Left ventricle myocardium inferior (tissue), 1 donor: ENCODE measurements around the gene OR7C2. TPM values are rescaled to one million over a fixed set of nuclear protein-coding genes. Genes with fewer than 3 reads are reported as not detected.

Experiments used
- DNase-seq: peaks from one replicate; pipeline ENCODE4 v3.0.0-alpha.2; 2020
- H3K27ac ChIP-seq: fragments of 200-600 bp; replicated peaks from 2 replicates; pipeline ENCODE4 v1.8.0; 2021
- H3K27me3 ChIP-seq: fragments of 200-600 bp; 2 replicates; pipeline ENCODE4 v1.8.0; 2021; ENCODE audit warnings: low read depth
- H3K36me3 ChIP-seq: fragments of 200-600 bp; 2 replicates; pipeline ENCODE4 v1.8.0; 2021
- H3K4me1 ChIP-seq: fragments of 200-600 bp; 2 replicates; pipeline ENCODE4 v1.8.0; 2021
- H3K4me3 ChIP-seq: fragments of 200-600 bp; 2 replicates; pipeline ENCODE4 v1.8.0; 2021; ENCODE audit warnings: mild to moderate bottlenecking, moderate library complexity
- H3K9me3 ChIP-seq: fragments of 200-600 bp; replicated peaks from 2 replicates; pipeline ENCODE4 v1.8.0; 2021
- intact Hi-C: fragments of 100-400 bp; cut with micrococcal nuclease; formaldehyde crosslinking; loops from one replicate; pipeline ENCODE4 v1.11.0; 2022
- total RNA-seq: library from RNA; stranded (reverse); fragmentation: NEBNext Ultra II Directional; extraction: Animal tissue kit (Norgen Biotek cat#: 25700); gene quantifications from one replicate; pipeline ENCODE4 v1.2.1, GENCODE V29; 2021
- TF ChIP-seq, protein P1 (sequence below): fragments of 200-600 bp; IDR thresholded peaks from 2 replicates; pipeline ENCODE4 v1.8.0; 2021; ENCODE audit warnings: antibody characterized with exemption, mild to moderate bottlenecking, borderline replicate concordance
- donor health status: DM: no; HTN: yes; CAD: no; lungs with severe emphysema.

OR7C2 gene
- total RNA-seq, 1 donor from 2014 or later: not detected

DNA sequence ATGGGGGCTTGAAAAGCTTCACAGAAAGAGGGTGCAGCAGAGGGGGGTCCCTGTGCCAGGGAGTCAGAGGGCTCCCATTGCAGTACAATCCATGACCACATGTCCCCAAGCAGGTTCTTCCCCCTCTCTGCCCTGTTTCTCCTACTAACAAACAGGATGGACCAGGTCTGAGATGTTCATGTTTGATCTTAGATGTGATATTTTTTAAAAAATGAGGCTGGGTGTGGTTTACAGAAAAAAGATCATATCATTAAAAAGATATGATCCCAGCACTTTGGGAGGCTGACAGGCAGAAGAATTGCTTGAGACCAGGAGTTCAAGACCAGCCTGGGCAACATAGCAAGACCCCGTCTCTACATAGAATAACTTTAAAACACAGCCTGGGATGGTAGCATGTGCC lies 9.1 kb downstream of the OR7C2 start:
- no peaks in the 10 kb centered on the region for H3K4me1 ChIP-seq

DNA sequence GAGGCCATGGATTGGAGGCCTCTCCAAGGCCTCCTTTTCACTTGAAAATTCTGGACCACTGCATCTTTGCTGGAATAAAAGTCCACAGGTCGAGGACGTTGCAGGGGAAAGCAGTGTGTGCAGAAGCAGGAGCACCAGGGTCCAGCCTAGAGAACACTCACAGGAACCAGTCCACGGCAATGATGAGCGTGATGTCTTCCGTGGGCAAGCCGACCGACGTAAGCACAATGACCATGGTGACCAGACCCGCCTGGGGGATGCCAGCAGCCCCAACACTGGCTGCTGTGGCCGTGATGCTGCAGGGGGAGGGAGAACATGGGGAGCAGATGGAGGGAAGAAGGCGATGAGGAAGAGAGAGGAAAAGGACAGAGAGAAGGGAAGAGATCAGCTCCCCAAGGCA lies 11.5 kb downstream of the OR7C2 start:
- intact Hi-C loops: no loop called here
- peaks cover 50% of the 10 kb centered on the region for H3K27me3 ChIP-seq
- no peaks in the 10 kb centered on the region for H3K36me3 ChIP-seq
- H3K27ac ChIP-seq: no peak overlapping the region
- no peak overlapping the region for H3K4me3 ChIP-seq
- H3K4me1 ChIP-seq: no peaks in the 10 kb centered on the region
- peaks cover 12% of the 10 kb centered on the region for H3K9me3 ChIP-seq
- TF ChIP-seq, protein P1, sequence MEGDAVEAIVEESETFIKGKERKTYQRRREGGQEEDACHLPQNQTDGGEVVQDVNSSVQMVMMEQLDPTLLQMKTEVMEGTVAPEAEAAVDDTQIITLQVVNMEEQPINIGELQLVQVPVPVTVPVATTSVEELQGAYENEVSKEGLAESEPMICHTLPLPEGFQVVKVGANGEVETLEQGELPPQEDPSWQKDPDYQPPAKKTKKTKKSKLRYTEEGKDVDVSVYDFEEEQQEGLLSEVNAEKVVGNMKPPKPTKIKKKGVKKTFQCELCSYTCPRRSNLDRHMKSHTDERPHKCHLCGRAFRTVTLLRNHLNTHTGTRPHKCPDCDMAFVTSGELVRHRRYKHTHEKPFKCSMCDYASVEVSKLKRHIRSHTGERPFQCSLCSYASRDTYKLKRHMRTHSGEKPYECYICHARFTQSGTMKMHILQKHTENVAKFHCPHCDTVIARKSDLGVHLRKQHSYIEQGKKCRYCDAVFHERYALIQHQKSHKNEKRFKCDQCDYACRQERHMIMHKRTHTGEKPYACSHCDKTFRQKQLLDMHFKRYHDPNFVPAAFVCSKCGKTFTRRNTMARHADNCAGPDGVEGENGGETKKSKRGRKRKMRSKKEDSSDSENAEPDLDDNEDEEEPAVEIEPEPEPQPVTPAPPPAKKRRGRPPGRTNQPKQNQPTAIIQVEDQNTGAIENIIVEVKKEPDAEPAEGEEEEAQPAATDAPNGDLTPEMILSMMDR: no peak
- DNase-seq: no peak

More for the DNA sequence above, 9.1 kb downstream of the OR7C2 start:
- TF ChIP-seq, protein P1: no peak
- intact Hi-C loops: no loop called here
- H3K9me3 ChIP-seq: no peaks in the 10 kb centered on the region
- H3K27me3 ChIP-seq: peaks cover 41% of the 10 kb centered on the region
- H3K27ac ChIP-seq: no peak overlapping the region
- H3K36me3 ChIP-seq: no peaks in the 10 kb centered on the region
- no peak for DNase-seq
- no peak overlapping the region for H3K4me3 ChIP-seq

DNA sequence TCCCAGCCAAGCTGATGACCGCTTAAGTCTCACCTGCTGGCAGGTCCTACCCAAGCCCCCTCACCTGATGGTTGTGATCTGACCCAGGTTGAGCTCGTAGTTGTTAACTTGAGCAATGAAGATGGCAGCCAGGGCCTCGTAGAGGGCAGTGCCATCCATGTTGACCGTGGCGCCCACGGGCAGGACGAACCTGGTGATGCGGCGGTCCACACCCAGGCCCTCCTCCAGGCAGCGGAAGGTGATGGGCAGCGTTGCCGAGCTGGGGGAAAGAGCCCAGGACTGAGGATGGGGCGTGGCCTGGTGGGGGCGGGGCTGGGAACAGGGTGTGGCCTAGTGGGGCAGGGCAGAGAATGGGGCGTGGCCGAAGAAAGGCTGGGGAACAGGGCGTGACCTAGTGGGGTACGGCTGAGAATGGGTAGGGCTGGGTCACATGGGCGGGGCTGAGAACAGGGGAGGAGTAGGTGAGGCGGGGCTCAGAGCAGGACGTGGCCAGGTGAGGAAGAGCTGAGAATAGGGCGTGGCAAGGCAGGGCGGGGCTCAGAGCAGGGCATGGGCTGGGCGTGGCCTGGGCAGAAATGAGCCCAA lies 12.9 kb downstream of the OR7C2 start:
- DNase-seq: no peak
- TF ChIP-seq, protein P1: no peak
- intact Hi-C loops: no loop called here
- Histone ChIP-seq H3K4me1 (no peaks in the 10 kb centered on the region), H3K4me3 (no peak overlapping the region), H3K27me3 (peaks cover 48% of the 10 kb centered on the region), H3K27ac (no peak overlapping the region), H3K9me3 (peaks cover 26% of the 10 kb centered on the region), H3K36me3 (no peaks in the 10 kb centered on the region)

DNA sequence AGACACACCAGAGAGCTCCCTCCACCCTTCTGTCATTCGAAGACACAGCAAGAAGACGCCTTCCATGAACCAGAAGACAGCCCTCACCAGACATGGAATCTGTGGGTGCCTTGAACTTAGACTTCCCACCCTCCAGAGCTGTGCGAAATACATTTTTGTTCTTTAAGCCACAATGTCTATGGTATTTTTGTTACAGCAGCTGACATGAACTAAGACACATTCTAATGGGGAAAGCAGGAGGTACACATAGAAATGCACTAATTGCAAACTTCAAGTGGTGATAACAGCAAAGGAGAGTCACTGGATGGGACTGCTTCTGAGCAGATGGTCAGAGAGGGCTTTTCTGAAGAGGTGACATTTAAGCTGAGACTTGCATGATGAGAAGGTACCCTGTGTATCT lies 16.2 kb downstream of the OR7C2 start:
- TF ChIP-seq, protein P1: no peak
- Histone ChIP-seq H3K4me3 (no peak overlapping the region), H3K4me1 (no peaks in the 10 kb centered on the region), H3K36me3 (no peaks in the 10 kb centered on the region), H3K27ac (no peak overlapping the region), H3K27me3 (peaks cover 33% of the 10 kb centered on the region), H3K9me3 (peaks cover 58% of the 10 kb centered on the region)
- DNase-seq: no peak
- intact Hi-C loops: no loop called here

DNA sequence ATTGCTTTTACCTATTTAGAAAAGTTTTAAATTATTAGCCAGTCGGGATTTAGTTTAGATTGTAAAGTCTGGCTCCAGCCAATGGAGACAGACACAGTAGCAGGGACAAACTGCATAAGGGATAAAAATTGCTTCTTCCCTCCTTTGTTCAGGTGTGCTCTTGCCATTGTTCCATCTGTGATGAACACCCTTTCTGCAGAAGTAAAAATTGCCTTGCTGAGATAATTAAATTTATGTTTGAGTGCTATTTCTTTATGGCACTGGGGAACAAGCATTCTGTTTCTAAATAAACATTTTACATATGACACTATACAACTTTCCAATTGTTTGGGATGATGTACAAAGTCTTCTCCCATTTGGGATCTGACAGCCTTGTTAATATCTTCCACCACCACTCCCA lies 18.0 kb downstream of the OR7C2 start:
- intact Hi-C loops: no loop called here
- DNase-seq: no peak
- H3K9me3 ChIP-seq: peaks cover 69% of the 10 kb centered on the region

More for the DNA sequence above, 18.0 kb downstream of the OR7C2 start:
- Histone ChIP-seq H3K27ac (no peak overlapping the region), H3K27me3 (peaks cover 15% of the 10 kb centered on the region), H3K4me1 (no peaks in the 10 kb centered on the region), H3K4me3 (no peak overlapping the region), H3K36me3 (no peaks in the 10 kb centered on the region)
- TF ChIP-seq, protein P1: no peak
